Stimulated activated effector memory CD8-positive, alpha-beta T cell treated with anti-CD3 and anti-CD28 coated beads, Interleukin-12 subunit alpha, Interleukin-12 subunit beta, amount 100 ng/mL, for 72 hours (primary cell): Measurements from ENCODE around the gene FABP1.
A peak's percentile ranks its signal among the peaks of the same experiment; 100 is the strongest.

Source experiments
- ATAC-seq: fragments of 150-1000 bp; cut with Tn5 transposase; 2 replicates; pipeline ENCODE4 v1.10.0; 2021
- DNase-seq, 2 donors: peaks; one replicate each; pipeline ENCODE4 v3.0.0; 2021 to 2022; ENCODE audit warnings: low spot score in 2 of 2
- H3K27ac Mint-ChIP-seq: one replicate; pipeline ENCODE4 v1.8.0; 2022; ENCODE audit warnings: mild to moderate bottlenecking, mixed read lengths
- H3K36me3 Mint-ChIP-seq: one replicate; pipeline ENCODE4 v1.8.0; 2022; ENCODE audit warnings: mild to moderate bottlenecking, mixed read lengths
- H3K4me1 Mint-ChIP-seq: one replicate; pipeline ENCODE4 v1.8.0; 2022; ENCODE audit warnings: mixed read lengths
- H3K4me3 Mint-ChIP-seq: one replicate; pipeline ENCODE4 v1.8.0; 2022; ENCODE audit warnings: mild to moderate bottlenecking, mixed read lengths
- H3K9me3 Mint-ChIP-seq: one replicate; pipeline ENCODE4 v1.8.0; 2022; ENCODE audit warnings: mixed read lengths

FABP1 gene

DNA sequence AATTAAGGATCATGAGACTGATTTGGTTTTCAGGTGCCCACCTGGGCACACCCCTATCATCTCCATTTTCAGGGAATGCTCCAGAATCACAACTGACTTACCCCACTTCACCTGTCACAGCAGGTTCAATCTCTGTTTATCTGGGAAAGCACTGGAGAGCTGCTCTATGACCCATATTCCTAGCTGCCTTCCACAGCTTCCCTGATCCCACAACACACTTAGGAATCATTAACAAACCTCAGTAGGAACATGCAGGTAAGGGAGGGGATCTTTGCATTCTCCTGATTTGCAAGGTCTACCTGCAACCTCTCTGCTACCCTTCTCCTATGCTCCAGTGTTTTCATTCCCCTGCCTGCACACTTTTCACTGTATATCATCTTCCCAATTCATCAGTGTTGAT lies 18.7 kb upstream of the FABP1 start:
- H3K4me1 Mint-ChIP-seq: no peaks in the 10 kb centered on the region
- peaks cover 18% of the 10 kb centered on the region for H3K9me3 Mint-ChIP-seq
- DNase-seq (no peak), ATAC-seq (no peak)
- no peak overlapping the region for H3K27ac Mint-ChIP-seq
- no peak overlapping the region for H3K4me3 Mint-ChIP-seq
- H3K36me3 Mint-ChIP-seq: no peaks in the 10 kb centered on the region

DNA sequence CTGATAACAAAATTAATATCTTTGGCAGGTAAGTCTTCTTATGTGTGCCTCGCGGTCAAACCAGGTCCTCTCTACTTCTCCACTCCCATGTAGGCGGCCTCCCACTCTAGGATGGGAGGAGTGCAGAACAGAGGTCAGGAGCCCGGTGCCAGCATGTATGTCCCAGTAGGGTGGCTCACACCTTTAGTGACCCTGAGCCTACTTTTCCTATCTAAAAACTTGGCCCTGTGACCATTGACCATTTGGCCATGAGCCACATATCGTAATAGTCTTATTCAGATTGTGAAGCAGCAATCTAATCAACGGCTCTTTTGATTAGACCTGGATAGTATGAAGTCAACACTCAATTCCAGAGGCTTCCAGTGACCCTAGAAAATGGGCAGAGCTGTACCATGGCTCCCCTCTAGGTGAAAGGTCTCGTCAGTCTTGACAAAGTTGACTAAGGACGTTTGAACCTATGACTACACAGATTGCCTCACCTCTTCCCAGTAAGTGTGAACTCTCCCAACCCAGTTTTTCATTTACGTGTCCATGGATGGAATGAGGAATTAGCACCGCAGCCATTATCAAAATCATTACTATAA lies 17.1 kb upstream of the FABP1 start:
- Mint-ChIP-seq H3K4me3 (no peak overlapping the region), H3K27ac (no peak overlapping the region), H3K9me3 (peaks cover 18% of the 10 kb centered on the region), H3K36me3 (no peaks in the 10 kb centered on the region), H3K4me1 (no peaks in the 10 kb centered on the region)
- DNase-seq (no peak), ATAC-seq (no peak)

GRCh38 chr2:88144271-88144670 lies 16.4 kb upstream of the FABP1 start:
- ATAC-seq (no peak), DNase-seq (no peak)
- no peak overlapping the region for H3K4me3 Mint-ChIP-seq
- peaks cover 17% of the 10 kb centered on the region for H3K9me3 Mint-ChIP-seq
- H3K4me1 Mint-ChIP-seq: no peaks in the 10 kb centered on the region
- no peak overlapping the region for H3K27ac Mint-ChIP-seq
- H3K36me3 Mint-ChIP-seq: no peaks in the 10 kb centered on the region

GRCh38 chr2:88141952-88142351 lies 14.1 kb upstream of the FABP1 start:
- Mint-ChIP-seq H3K4me1 (no peaks in the 10 kb centered on the region), H3K4me3 (no peak overlapping the region), H3K36me3 (no peaks in the 10 kb centered on the region), H3K27ac (no peak overlapping the region), H3K9me3 (peaks cover 4% of the 10 kb centered on the region)
- ATAC-seq: no peak
- DNase-seq: no peak

DNA sequence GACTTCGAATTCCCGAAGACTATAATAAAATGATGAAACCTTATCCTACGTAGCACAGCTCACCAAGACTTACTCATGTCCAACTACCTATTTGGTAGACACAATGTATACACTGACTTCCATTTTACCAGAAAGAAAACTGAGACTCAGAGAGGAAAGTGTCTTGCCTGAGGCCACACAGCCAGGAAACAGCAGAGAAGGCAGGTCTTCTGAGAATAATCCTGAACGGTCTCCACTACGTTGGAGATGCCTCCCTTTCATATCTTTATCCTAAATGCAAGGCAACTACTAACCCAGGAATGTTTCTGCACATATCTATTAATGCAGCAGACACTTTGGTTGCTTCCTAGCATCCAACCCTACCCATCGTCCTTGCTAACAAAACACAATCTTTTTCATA lies 11.9 kb upstream of the FABP1 start:
- DNase-seq (no peak), ATAC-seq (no peak)
- no peaks in the 10 kb centered on the region for H3K36me3 Mint-ChIP-seq
- H3K9me3 Mint-ChIP-seq: peaks cover 4% of the 10 kb centered on the region
- no peaks in the 10 kb centered on the region for H3K4me1 Mint-ChIP-seq
- H3K4me3 Mint-ChIP-seq: no peak overlapping the region
- no peak overlapping the region for H3K27ac Mint-ChIP-seq

- H3K4me1 Mint-ChIP-seq: no peaks in the 10 kb centered on the region
- H3K9me3 Mint-ChIP-seq: peaks cover 4% of the 10 kb centered on the region
- no peaks in the 10 kb centered on the region for H3K36me3 Mint-ChIP-seq
- no peak for DNase-seq
- H3K4me3 Mint-ChIP-seq: no peak overlapping the region
- no peak for ATAC-seq
- no peak overlapping the region for H3K27ac Mint-ChIP-seq
Measured at GRCh38 chr2:88139203-88139702, 11.4 kb upstream of the FABP1 start.

DNA sequence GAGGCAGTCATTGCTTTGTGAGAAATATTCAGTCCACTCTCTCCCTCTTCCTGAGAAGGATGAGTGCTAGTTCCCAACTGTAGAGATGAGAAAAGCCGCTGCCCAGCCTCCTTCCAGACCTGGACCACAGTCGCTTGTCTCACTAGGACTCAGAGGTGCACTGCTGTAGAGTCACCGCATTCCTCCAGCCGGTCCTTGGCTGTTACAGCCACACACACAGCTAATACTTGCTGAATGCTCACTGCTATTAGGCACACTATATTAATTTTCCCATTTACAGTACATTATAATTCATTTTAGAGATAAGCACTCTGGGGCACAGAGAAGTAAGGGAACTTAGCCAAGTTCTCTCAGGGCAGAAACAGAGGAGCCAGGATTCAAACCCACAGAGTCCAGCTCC lies 10.0 kb upstream of the FABP1 start:
- peaks cover 4% of the 10 kb centered on the region for H3K9me3 Mint-ChIP-seq
- H3K4me3 Mint-ChIP-seq: no peak overlapping the region
- no peak for ATAC-seq
- DNase-seq: no peak
- H3K36me3 Mint-ChIP-seq: no peaks in the 10 kb centered on the region
- no peaks in the 10 kb centered on the region for H3K4me1 Mint-ChIP-seq
- no peak overlapping the region for H3K27ac Mint-ChIP-seq

DNA sequence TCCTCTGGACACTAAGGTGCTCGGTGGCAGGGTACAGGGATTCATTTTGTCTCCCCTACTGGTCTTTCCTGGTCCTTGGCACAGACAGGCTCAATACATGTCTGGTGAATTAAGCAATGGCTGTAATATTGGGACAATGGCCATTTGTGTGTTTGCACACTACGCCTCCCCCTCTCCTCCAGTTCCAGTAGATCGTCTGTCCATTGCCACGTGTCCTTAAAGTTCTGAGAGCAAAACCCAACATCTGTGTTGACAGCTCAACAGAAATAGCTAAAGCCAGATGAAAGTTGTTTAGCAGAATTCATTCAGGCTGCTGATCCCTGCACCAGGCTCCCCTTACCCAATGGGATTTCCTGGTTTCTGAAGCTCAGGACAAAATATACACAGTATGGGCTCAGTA lies 9.0 kb upstream of the FABP1 start:
- H3K9me3 Mint-ChIP-seq: peaks cover 2% of the 10 kb centered on the region
- no peaks in the 10 kb centered on the region for H3K4me1 Mint-ChIP-seq
- DNase-seq: no peak
- H3K36me3 Mint-ChIP-seq: no peaks in the 10 kb centered on the region
- ATAC-seq: no peak
- no peak overlapping the region for H3K4me3 Mint-ChIP-seq
- no peak overlapping the region for H3K27ac Mint-ChIP-seq

DNA sequence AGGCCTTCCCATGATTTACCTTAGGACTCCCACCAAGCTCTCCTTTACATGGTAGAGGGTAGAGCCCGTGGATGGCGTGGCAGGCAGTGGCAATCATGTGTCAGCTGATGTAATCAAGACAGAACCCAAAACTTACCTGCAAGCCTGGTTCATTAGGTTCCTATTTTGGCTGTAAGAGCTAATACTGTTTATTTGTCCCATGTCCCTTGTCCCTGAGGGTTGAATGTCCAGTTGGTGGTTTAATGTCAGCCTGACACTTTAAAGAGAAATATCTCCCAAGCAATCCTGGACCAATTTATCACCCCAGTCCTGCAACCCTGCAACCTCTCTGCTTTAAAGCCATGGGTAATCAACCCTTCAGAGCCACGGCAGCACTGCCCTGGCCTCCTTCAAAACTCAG lies 6.0 kb upstream of the FABP1 start:
- Mint-ChIP-seq H3K9me3 (no peaks in the 10 kb centered on the region), H3K4me3 (no peak overlapping the region), H3K4me1 (no peaks in the 10 kb centered on the region), H3K36me3 (no peaks in the 10 kb centered on the region), H3K27ac (no peak overlapping the region)
- DNase-seq: no peak
- no peak for ATAC-seq

DNA sequence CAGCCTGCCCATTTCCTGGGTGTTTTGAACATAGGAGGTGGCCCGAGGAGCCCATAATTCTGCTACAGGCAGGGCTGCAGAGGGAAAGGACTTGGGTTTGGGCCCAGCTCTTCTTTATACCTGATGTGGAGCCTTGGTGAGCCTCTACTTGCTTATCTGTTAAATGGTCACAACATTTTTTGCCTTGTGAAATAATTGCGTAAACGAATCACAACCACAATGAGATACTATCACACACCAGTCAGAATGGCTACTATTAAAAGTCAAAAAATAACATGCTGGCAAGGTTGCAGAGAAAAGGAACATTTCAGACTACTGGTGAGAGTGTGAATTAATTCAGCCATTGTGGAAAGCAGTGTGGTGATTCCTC lies 4.1 kb upstream of the FABP1 start:
- H3K36me3 Mint-ChIP-seq: no peaks in the 10 kb centered on the region
- no peaks in the 10 kb centered on the region for H3K9me3 Mint-ChIP-seq
- H3K4me3 Mint-ChIP-seq: no peak overlapping the region
- no peak for DNase-seq
- no peaks in the 10 kb centered on the region for H3K4me1 Mint-ChIP-seq
- no peak overlapping the region for H3K27ac Mint-ChIP-seq
- no peak for ATAC-seq

DNA sequence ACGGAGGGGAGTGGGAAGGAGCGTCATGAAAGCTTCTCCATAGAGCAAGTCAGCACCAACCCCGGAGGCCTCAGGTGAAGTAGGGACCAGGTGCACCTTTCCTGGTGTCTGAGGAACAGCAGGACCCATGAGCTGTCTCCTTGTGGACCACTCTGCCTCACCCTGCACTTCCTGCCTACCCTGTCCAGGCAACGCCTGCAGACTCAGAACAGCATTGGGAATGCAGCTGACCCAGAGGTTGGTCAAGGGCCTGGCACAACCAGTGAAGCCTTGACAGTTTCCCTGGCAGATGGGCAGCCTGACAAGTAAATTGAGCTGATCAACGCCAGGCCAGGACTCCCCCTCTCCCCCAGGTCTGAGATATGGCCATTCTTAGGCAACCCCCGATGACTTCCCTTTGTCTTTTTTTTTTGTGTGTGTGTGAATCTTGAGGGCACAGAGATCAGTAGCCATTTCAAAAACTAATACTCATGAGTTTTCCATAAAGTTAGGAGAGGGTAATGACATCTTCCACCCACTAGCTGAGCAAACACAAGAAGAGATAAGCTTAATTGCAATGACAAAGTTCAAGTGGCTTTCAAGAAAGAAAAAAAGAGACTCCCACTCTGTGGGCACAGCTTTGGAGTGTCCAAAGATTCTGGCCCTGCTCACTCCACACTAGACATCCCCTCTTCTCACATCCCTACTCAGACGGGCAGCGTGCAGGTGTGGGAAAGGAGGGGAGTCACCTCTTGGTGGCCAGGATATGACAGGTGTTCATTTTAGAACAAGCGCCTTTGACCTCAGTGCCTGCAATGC lies 3.5 kb upstream of the FABP1 start:
- no peaks in the 10 kb centered on the region for H3K36me3 Mint-ChIP-seq
- no peaks in the 10 kb centered on the region for H3K9me3 Mint-ChIP-seq
- no peak for DNase-seq
- H3K4me1 Mint-ChIP-seq: no peaks in the 10 kb centered on the region
- H3K4me3 Mint-ChIP-seq: no peak overlapping the region
- no peak for ATAC-seq
- H3K27ac Mint-ChIP-seq: no peak overlapping the region

DNA sequence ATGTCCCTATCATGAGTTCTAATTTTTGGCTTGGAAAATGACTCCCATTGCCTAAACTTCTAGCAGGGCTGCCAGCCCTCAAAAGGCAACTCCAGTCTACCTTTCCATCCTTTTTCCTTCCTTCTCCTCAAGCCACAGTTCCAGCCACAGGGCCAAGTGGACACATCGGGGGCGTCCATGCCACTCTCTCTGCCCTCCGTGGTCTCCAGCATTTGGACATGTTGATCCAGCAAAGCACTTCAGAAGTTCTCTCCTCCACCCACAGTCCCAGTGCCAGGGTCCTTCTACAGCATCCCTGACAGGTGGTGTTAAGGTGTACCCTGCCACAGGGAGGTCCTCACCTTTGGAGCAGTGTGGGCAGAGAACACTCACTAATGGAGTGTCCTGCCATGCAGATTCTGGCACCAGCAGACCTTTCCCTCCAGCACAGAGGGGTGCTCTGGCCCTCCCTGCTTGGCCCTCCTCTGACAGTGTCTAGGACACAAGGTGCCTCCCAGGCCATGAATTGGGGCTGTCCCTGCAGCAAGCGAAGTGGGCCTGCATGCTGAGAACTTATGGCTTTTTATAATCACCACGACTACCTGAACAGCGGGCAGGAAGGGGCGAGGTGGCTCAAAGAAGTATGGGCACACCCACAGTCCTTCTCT lies 1.6 kb upstream of the FABP1 start:
- Mint-ChIP-seq H3K4me1 (no peaks in the 10 kb centered on the region), H3K9me3 (no peaks in the 10 kb centered on the region), H3K27ac (no peak overlapping the region), H3K4me3 (no peak overlapping the region), H3K36me3 (no peaks in the 10 kb centered on the region)
- no peak for ATAC-seq
- DNase-seq: peak in 1 of 2 donors; percentile 12

DNA sequence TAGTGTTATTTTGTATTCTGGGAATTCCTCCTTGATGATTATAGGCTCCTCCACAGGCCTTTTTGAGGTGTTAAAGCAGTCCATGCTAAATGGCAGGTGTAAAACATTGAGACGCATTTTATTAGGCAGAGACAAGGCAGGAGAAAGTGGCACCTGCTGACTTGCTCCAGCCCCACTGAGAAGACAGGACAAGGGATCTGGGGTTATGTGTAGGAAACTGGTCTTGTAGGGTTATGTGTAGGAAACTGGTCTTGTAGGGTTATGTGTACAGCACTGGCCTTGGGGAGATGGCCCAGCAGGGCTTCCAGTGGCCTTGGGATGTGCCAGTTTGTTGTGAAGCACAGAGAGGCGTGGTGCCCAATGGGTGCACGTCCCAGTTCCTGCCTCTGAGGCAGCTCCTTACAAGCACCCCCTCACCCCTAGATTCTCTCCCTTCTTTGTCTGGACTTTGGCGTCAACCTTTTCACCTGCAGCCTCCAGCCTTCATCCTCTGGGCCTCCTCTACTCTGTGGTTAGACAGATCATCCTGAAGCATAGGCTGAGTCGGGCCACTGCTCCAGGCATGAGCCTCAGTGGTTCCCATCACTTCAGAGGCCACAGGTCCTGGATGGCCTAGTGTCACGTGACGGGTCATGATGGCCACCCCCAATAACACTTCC lies 921 bp upstream of the FABP1 start:
- Mint-ChIP-seq H3K9me3 (no peaks in the 10 kb centered on the region), H3K36me3 (no peaks in the 10 kb centered on the region), H3K27ac (no peak overlapping the region), H3K4me3 (no peak overlapping the region), H3K4me1 (no peaks in the 10 kb centered on the region)
- DNase-seq: peak in 1 of 2 donors; percentile 23
- no peak for ATAC-seq

DNA sequence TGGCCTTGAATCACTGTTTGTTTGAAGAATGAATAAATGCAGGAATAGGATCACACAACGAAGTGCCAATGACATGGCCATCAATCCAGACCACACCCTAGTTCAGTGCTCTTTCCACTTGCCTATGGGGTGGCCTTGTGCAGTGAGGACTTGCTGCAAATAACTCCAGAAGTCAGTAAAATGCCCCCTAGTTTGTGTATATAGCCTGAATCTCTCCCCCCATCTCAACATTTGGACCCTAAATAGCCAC lies 299 bp downstream of the FABP1 start:
- Mint-ChIP-seq H3K9me3 (no peaks in the 10 kb centered on the region), H3K4me3 (no peak overlapping the region), H3K4me1 (no peaks in the 10 kb centered on the region), H3K27ac (no peak overlapping the region), H3K36me3 (no peaks in the 10 kb centered on the region)
- ATAC-seq (no peak), DNase-seq (no peak)

GRCh38 chr2:88126772-88127637 lies 857 bp downstream of the FABP1 start:
- DNase-seq: no peak
- H3K4me3 Mint-ChIP-seq: no peak overlapping the region
- no peak for ATAC-seq
- H3K4me1 Mint-ChIP-seq: no peaks in the 10 kb centered on the region
- H3K36me3 Mint-ChIP-seq: no peaks in the 10 kb centered on the region
- no peaks in the 10 kb centered on the region for H3K9me3 Mint-ChIP-seq
- H3K27ac Mint-ChIP-seq: no peak overlapping the region
